B cell (primary cell): ENCODE results near the gene SCN10A.

Experiments used
- EZH2 ChIP-seq: IDR thresholded peaks from 2 replicates; pipeline ENCODE4 v1.6.1; 2012; ENCODE audit warnings: borderline replicate concordance, low read depth, mild to moderate bottlenecking, moderate library complexity, low read length; ENCODE audit not compliant: insufficient read depth, poor library complexity, severe bottlenecking
- TF ChIP-seq, protein P1 (sequence below): fragments of 200-600 bp; IDR thresholded peaks from one replicate; pipeline ENCODE4 v1.8.0; 2022; ENCODE audit warnings: antibody characterized with exemption, mild to moderate bottlenecking

DNA sequence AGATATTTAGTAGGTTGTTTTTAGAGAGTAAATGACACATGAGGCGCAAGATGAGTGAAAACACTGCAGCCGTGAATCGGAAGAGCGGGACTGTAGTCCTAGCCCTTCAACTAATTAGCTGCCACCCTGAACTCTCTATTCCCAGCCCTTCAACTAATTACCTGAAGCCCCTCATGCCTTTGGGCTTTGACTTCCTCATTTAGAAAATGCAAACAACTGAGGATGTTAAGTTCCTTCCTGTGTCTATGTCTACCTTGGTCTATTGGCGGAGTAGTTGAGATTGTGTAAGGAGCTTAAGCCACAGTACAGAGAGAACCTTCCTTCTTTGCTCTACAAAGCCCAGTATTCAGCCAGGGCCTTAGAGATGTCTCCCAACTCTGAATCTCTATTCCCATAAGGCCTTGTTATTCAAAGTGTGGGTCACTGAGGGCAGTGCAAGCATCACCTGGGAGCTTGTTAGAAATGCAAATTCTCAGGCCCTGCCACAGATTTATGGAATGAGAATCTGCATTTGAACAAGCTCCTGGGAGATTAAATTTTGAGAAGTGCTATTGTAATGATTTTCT lies 94.7 kb downstream of the SCN10A start:
- TF ChIP-seq, protein P1, sequence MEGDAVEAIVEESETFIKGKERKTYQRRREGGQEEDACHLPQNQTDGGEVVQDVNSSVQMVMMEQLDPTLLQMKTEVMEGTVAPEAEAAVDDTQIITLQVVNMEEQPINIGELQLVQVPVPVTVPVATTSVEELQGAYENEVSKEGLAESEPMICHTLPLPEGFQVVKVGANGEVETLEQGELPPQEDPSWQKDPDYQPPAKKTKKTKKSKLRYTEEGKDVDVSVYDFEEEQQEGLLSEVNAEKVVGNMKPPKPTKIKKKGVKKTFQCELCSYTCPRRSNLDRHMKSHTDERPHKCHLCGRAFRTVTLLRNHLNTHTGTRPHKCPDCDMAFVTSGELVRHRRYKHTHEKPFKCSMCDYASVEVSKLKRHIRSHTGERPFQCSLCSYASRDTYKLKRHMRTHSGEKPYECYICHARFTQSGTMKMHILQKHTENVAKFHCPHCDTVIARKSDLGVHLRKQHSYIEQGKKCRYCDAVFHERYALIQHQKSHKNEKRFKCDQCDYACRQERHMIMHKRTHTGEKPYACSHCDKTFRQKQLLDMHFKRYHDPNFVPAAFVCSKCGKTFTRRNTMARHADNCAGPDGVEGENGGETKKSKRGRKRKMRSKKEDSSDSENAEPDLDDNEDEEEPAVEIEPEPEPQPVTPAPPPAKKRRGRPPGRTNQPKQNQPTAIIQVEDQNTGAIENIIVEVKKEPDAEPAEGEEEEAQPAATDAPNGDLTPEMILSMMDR: no peak
- no peak for TF ChIP-seq EZH2
